DMS114 treated with DMSO at 0.1 percent for 48 hours (cell line): ENCODE data around the gene KCNG2.

Experiments
- DNase-seq: peaks from one replicate; lab custom pipeline; 2025; ENCODE audit not compliant: unreplicated experiment; lab: John Stamatoyannopoulos, UW

KCNG2 gene

GRCh38 chr18:79882522-79883241 lies 84.9 kb downstream of the KCNG2 start:
- no peak for DNase-seq

GRCh38 chr18:79883461-79884293 lies 85.9 kb downstream of the KCNG2 start:
- no peak for DNase-seq

DNA sequence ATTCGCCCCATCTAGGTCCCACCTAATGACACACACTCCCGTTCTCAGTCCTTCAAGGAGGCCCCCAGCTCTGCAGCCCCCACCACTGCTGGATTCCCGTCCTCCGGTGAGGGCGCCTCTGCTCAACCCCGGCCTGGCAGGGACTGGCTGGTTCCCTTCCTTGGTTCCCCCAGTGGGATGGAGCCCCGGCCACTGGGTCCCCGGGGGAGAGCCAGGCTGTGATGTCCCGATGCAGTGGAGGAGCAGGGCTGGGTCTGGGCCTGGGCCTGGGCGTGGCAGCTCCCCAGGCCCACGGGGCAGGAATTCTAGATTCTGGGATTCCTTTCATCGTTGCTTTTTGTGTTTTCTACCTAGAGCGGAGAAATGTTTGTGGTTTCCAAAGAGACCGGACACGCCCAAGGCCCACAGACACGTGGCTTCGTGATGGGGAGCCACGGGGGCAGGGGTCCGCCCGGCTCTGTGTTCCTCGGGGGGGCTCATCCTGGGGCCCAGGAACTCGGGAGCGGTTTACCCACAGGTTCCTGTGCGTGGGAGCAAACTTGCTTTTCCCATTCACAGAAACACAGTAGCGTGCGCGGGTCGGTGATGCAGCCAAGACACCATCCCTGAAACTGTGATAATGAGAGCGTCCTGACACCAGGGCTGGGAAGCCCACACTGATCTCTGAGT lies 86.7 kb downstream of the KCNG2 start:
- DNase-seq: no peak

GRCh38 chr18:79884963-79885728 lies 87.4 kb downstream of the KCNG2 start:
- no peak for DNase-seq

DNA sequence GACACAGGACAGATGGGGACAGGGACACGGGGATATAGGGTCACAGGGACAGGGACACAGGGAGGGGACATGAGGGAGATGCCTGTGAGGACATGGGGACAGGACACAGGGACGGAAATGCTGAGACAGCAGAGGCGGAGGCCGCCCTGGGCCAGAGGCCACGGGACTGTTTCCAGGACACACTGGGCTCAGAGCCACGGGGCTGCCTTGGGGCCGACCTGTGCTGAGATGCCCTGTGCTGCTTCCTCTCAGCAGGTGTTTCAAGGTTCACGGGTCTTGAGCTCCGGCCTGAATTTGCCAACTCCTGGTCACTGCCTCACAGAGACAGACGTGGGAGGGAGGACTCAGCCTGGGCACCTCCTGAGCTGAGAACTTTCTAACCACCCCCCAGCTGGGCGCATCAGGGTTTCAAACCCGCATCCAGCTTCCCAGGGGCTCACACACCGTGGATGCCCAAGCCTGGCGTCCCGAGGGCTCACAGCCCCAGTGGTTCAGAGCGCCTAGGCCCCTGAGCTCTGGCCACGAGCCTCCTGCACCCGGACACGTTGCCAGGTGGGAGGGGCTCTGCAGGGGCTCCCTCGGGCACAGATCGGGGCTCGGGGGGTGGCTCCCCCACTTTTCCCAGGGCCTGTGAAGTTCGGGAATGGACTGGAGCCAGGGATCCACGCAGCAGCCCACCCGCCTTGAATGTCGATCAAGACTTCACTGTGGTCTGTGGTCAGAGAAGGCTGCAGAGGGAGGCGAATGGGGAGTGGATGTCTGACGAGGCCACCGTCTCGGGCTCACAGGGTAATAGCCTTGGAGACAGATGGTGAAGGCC lies 89.7 kb downstream of the KCNG2 start:
- DNase-seq: no peak

GRCh38 chr18:79888016-79888415 lies 90.3 kb downstream of the KCNG2 start:
- no peak for DNase-seq

- no peak for DNase-seq
Observed at GRCh38 chr18:79889569-79889968, 91.8 kb downstream of the KCNG2 start.

- DNase-seq: no peak
Observed at GRCh38 chr18:79890674-79891073, 92.9 kb downstream of the KCNG2 start.

DNA sequence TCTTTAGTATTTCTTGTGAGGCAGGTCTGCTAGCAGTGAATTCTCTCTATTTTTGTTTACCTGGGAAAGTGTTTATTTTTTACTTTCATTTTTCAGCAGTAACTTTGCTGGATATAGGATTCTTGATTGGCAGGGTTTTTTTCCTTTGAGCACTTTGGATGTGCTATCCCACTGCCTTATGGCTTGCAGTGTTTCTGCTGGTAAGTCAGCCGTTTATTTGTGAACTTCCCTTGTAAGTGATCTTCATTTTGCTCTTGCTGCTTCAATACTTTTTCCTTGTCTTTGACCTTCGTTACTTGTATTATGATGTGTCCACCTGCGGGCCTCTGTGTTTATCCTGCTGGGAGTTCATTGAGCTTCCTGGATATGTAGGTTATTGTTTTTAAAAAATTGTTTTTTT lies 99.0 kb downstream of the KCNG2 start:
- no peak for DNase-seq

DNA sequence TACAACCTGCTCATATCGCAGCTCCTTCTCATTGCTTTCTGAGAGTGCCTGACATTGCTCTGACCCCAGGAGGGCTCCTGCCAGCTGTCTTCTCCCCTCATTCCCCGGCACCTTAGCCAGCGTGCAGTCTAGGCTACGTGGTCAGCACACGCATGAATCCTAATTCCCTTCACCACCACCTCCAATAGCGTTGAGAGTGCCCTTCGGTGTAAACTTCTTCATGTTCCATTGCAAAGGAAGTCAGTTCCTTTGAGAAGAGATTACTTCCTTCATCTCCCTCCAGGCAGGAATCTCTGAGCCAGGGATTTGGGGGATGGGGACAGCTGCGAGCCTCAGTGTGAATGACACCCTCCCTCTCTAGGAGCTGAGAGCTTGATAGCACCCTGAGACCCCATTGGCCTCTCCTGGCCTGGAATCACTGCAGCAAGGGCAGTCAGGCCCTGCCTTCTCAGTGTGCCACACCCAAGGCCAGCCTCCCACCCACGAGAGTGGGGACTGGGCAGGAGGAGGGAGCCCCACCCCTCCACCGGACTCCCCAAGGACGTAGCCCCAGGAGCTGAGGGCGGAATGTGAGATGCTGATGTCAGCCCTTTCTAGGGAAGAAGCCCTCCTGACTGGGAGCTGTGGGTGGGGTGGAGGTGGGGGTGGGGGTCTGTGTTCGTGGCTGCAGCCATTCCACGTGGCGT lies 100.3 kb downstream of the KCNG2 start:
- no peak for DNase-seq

DNA sequence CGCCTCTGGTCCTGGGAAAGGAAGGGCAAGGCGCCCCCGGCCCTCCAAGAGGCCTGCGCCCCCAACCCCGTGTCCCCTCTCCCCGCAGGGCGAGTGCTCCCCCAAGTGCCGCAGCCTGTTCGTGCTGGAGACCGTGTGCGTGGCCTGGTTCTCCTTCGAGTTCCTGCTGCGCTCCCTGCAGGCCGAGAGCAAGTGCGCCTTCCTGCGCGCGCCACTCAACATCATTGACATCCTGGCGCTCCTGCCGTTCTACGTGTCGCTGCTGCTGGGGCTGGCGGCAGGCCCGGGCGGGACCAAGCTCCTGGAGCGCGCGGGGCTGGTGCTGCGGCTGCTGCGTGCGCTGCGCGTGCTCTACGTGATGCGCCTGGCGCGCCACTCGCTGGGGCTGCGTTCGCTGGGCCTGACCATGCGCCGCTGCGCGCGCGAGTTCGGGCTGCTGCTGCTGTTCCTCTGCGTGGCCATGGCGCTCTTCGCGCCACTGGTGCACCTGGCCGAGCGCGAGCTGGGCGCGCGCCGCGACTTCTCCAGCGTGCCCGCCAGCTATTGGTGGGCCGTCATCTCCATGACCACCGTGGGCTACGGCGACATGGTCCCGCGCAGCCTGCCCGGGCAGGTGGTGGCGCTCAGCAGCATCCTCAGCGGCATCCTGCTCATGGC lies 101.3 kb downstream of the KCNG2 start:
- DNase-seq: no peak

DNA sequence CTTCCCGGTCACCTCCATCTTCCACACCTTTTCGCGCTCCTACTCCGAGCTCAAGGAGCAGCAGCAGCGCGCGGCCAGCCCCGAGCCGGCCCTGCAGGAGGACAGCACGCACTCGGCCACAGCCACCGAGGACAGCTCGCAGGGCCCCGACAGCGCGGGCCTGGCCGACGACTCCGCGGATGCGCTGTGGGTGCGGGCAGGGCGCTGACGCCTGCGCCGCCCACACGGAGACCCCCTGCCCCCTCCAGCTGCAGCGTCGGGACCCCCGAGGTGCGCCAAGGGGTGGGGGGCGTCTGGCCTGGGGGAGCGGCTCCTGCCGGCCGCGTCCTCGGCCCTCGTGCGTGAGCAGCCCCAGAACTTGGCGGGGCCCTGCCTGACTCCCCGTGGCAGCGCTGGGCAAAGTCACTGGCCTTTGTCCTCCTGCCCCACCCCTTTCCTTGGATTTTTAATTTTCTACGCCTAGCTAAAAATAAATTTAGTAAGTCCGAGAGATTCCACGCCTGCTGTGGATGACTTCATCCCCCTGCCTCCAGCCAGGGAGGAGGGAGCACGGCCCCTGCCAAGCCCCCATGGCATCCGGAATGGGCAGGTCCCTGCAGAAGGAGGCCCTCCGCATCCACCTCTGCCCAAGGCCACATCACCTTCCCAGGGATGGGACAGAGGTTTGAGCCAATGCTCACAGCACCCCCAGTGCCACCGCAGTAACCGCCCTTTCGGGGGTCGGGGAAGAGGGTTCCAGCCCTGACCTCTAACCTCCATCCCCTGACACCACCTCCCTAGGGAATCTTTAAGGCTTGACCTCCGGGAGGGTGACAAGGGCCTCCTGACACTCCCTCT lies 102.1 kb downstream of the KCNG2 start:
- DNase-seq: no peak

DNA sequence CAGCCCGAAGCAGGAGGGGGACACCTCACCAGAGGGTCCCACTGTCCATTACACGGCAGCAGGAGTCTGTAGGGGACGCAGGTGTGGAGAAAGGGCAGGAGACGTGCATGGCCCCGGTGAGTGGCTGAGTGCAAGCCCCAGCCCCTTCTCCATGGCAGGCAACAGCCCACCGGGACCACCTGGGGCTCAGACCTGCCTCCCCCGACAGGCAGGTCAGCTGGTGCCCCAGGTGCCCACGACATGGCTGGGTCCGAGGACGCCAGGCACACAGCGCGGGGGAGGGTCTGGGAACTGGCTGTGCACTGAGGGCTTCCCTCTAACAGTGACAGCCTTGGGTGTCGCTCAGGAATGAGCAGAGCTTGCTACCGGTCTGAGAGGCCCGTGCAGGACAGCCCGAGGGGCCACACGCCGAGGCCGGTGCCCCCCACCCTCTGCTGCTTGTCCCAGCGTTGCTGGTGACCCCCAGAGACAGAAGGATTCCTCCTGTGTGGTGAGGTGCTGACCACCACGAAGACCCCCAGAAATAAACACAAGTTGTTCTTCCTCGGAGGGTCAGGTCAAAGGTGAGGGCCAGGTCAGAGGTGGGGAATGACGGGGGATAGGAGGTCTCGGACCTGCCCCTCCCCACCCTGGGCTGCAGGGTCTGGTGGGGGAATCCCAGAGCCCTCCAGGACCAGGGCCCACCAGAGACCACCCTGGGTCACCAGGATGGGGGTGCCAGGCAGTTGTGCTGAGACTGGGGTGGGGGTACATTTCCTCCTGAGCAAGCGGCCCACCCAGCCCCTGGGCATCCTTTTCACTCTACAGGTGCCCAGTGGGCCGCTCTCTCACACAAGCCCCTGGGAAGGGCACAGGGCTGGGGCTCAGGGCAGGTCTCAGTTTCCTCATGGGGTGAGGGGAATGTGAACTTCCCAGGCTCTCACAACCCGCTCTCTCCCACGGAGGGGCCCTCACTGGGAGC lies 103.2 kb downstream of the KCNG2 start:
- DNase-seq: no peak

- no peak for DNase-seq
Observed at GRCh38 chr18:79901665-79902064, 103.9 kb downstream of the KCNG2 start.

DNA sequence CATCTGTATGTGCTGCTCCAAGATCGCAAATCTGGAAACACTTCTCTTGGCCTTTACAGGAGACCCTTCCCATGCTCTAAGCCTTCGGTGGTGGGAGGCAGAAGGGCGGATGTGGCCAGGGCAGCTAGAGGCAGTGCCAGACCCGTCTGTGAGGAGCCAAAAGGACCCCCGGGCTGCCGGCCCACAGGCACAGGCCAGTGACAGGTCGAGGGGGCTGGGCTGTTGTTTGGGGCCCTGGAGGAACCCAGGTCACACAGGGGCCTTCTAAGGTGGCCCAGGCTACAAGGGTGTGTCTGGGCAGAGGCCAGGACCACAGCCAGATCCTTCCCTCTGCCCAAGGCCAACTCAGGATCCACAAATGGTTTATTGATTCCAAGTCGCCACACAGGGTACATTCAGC lies 104.3 kb downstream of the KCNG2 start:
- no peak for DNase-seq

- DNase-seq: no peak
Observed at GRCh38 chr18:79902640-79903039, 104.9 kb downstream of the KCNG2 start.

DNA sequence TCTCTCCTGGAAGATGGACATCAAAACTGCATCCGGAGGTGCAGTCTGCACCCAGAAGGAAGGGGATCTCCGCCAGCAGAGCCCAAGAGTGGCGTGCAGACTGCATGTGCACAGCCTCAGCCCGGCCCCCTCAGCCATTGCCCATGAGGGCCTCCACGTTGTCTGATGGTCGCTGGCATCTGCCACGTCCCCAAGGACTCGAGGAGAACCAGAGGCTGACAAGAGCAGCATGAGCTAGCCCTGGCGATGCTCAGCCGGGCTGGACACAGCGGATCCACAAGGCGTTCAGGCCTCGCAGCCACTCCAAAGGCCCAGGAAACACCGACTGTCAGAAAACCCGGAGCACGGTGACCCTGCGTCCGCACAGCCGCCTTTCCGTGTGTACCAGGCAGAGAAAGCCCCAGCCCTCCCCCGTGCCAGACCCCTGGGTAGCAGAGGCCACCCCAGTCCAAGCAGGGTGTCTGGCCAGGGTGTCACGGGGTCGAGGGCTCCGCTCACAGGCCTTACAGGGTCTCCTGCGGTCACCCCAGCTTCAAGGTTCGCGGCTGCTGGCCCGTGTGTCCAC lies 105.4 kb downstream of the KCNG2 start:
- DNase-seq: no peak
